Measurements from ENCODE around the gene PNO1. TPM values are rescaled to one million over a fixed set of nuclear protein-coding genes. Genes with fewer than 3 reads are reported as not detected.

Gene PNO1
- total RNA-seq, 1 donor: 10.5 TPM

DNA sequence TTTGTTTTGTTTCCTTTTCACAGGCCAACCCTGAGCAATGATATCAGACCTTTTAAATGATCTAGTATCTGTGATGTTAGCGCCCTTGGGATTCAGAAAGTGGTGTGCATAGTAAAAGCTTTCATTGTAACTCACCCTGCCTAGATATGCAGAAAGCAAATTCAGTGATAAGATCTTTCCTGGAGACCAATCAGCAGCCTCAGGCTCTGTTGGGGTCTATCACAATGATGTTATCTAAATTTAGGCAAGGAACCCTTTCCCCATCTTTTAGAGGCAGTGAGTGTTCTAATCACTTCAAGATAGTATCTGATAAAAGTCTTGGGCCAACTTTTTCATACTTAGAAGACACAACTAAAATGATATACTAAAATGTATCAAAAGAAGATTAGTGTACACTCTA, 23.6 kb upstream of the PNO1 start:
- H3K27me3 ChIP-seq (ENCODE audit: insufficient read depth, low read length): no peaks in the 10 kb centered on the region
- H2AFZ ChIP-seq (ENCODE audit: low read length): no peak overlapping the region
- no peak for TF ChIP-seq CTCF (IDR thresholded peaks at IDR 0.05; ENCODE audit: extremely low read depth, low read depth, low read length)
- no peaks in the 10 kb centered on the region for H4K20me1 ChIP-seq (ENCODE audit: insufficient read depth, low read length)
- H3K4me2 ChIP-seq (ENCODE audit: insufficient read depth, low read length): no peak overlapping the region
- peaks cover 6% of the 10 kb centered on the region for H3K36me3 ChIP-seq (ENCODE audit: insufficient read depth, low read length)
- no peaks in the 10 kb centered on the region for H3K9me3 ChIP-seq (ENCODE audit: low read depth, low read length)
- H3K79me2 ChIP-seq (ENCODE audit: insufficient read depth, low read length): no peaks in the 10 kb centered on the region
- no peak overlapping the region for H3K4me3 ChIP-seq (ENCODE audit: insufficient read depth, low read length)
- H3K27ac ChIP-seq (ENCODE audit: low read depth, low read length): no peak overlapping the region
- H3K4me1 ChIP-seq (ENCODE audit: insufficient read depth, low read length): no peaks in the 10 kb centered on the region
- DNase-seq (ENCODE audit: insufficient read length, low spot score, missing footprints): no peak

DNA sequence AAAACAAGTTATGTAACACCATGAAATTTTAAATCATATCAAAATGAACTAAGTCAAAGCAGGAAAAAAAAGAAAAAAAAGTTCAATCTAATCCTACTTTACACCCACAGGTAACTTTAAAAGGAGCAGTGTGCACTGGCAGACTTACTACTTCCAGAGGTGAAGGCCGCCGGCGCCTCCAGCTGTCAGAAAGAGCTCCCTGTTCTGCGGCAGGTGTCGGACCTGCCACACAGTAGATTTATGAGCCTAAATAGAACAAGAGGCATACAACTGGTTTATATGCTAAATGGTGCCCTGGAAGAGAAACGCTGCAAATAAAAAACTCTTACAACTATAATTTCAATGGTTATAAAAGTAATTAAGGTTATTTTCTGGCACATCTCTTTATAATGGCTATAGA, 23.1 kb upstream of the PNO1 start:
- Histone ChIP-seq H3K4me2 (ENCODE audit: insufficient read depth, low read length) (no peak overlapping the region), H3K9me3 (ENCODE audit: low read depth, low read length) (no peaks in the 10 kb centered on the region), H3K27ac (ENCODE audit: low read depth, low read length) (no peak overlapping the region), H3K36me3 (ENCODE audit: insufficient read depth, low read length) (peaks cover 6% of the 10 kb centered on the region), H3K4me1 (ENCODE audit: insufficient read depth, low read length) (no peaks in the 10 kb centered on the region), H3K27me3 (ENCODE audit: insufficient read depth, low read length) (no peaks in the 10 kb centered on the region), H3K4me3 (ENCODE audit: insufficient read depth, low read length) (no peak overlapping the region), H2AFZ (ENCODE audit: low read length) (no peak overlapping the region), H3K79me2 (ENCODE audit: insufficient read depth, low read length) (no peaks in the 10 kb centered on the region), H4K20me1 (ENCODE audit: insufficient read depth, low read length) (no peaks in the 10 kb centered on the region)
- TF ChIP-seq CTCF (IDR thresholded peaks at IDR 0.05; ENCODE audit: extremely low read depth, low read depth, low read length): no peak
- no peak for DNase-seq (ENCODE audit: insufficient read length, low spot score, missing footprints)

GRCh38 chr2:68135448-68136320, 22.0 kb upstream of the PNO1 start:
- no peaks in the 10 kb centered on the region for H3K4me1 ChIP-seq (ENCODE audit: insufficient read depth, low read length)
- TF ChIP-seq CTCF (IDR thresholded peaks at IDR 0.05; ENCODE audit: extremely low read depth, low read depth, low read length): no peak

DNA sequence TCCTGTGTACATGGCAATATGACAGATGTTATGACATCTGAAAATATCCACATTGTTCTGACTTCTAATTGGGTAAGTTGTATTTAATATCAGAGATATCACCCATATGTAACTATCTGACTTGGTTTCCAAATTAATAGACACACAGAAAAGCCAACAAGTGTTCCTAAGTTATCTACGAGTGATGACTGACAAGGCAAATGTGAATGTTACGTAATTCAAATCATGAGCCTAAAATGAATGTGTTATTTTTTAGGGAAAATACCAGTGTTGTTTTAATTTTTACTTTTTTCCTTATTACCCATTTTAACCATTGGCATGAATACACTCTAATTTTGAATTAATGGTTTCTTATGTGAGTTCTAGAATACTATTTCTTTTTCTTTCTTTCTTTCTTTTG, 15.8 kb upstream of the PNO1 start:
- Histone ChIP-seq H3K27me3 (ENCODE audit: insufficient read depth, low read length) (no peaks in the 10 kb centered on the region), H3K4me1 (ENCODE audit: insufficient read depth, low read length) (no peaks in the 10 kb centered on the region), H3K79me2 (ENCODE audit: insufficient read depth, low read length) (no peaks in the 10 kb centered on the region), H3K36me3 (ENCODE audit: insufficient read depth, low read length) (peaks cover 6% of the 10 kb centered on the region), H3K4me3 (ENCODE audit: insufficient read depth, low read length) (no peak overlapping the region), H3K9me3 (ENCODE audit: low read depth, low read length) (no peaks in the 10 kb centered on the region), H4K20me1 (ENCODE audit: insufficient read depth, low read length) (no peaks in the 10 kb centered on the region), H2AFZ (ENCODE audit: low read length) (no peak overlapping the region), H3K27ac (ENCODE audit: low read depth, low read length) (no peak overlapping the region), H3K4me2 (ENCODE audit: insufficient read depth, low read length) (no peak overlapping the region)
- DNase-seq (ENCODE audit: insufficient read length, low spot score, missing footprints): no peak
- TF ChIP-seq CTCF (IDR thresholded peaks at IDR 0.05; ENCODE audit: extremely low read depth, low read depth, low read length): no peak

More at GRCh38 chr2:68135448-68136320, 22.0 kb upstream of the PNO1 start:
- no peak overlapping the region for H3K4me2 ChIP-seq (ENCODE audit: insufficient read depth, low read length)
- no peak overlapping the region for H3K4me3 ChIP-seq (ENCODE audit: insufficient read depth, low read length)
- no peak for DNase-seq (ENCODE audit: insufficient read length, low spot score, missing footprints)
- H3K36me3 ChIP-seq (ENCODE audit: insufficient read depth, low read length): peaks cover 9% of the 10 kb centered on the region
- H3K9me3 ChIP-seq (ENCODE audit: low read depth, low read length): no peaks in the 10 kb centered on the region
- no peak overlapping the region for H2AFZ ChIP-seq (ENCODE audit: low read length)
- no peaks in the 10 kb centered on the region for H4K20me1 ChIP-seq (ENCODE audit: insufficient read depth, low read length)
- no peak overlapping the region for H3K27ac ChIP-seq (ENCODE audit: low read depth, low read length)
- no peaks in the 10 kb centered on the region for H3K27me3 ChIP-seq (ENCODE audit: insufficient read depth, low read length)
- H3K79me2 ChIP-seq (ENCODE audit: insufficient read depth, low read length): no peaks in the 10 kb centered on the region
